ENCODE results near the gene SCARF2.
A peak's percentile ranks its signal among the peaks of the same experiment; 100 is the strongest.

SCARF2 gene

GRCh38 chr22:20408891-20409290, 28.7 kb downstream of the SCARF2 start:
- no peak for DNase-seq

GRCh38 chr22:20407829-20408228, 29.8 kb downstream of the SCARF2 start:
- no peak for DNase-seq

GRCh38 chr22:20406686-20407408, 30.8 kb downstream of the SCARF2 start:
- no peak for DNase-seq

- no peak for DNase-seq
Measured at GRCh38 chr22:20405931-20406685, 31.5 kb downstream of the SCARF2 start.

GRCh38 chr22:20405291-20405930, 32.2 kb downstream of the SCARF2 start:
- no peak for DNase-seq

- DNase-seq: no peak
Measured at GRCh38 chr22:20404881-20405280, 32.7 kb downstream of the SCARF2 start.

- no peak for DNase-seq
Measured at GRCh38 chr22:20403779-20404140, 33.9 kb downstream of the SCARF2 start.

GRCh38 chr22:20402960-20403778, 34.5 kb downstream of the SCARF2 start:
- DNase-seq: no peak

- DNase-seq: no peak
Measured at GRCh38 chr22:20401376-20402014, 36.1 kb downstream of the SCARF2 start.

GRCh38 chr22:20400606-20401375, 36.8 kb downstream of the SCARF2 start:
- DNase-seq: no peak

GRCh38 chr22:20399866-20400605, 37.6 kb downstream of the SCARF2 start:
- DNase-seq: no peak

- no peak for DNase-seq
Measured at GRCh38 chr22:20398420-20398819, 39.2 kb downstream of the SCARF2 start.

- no peak for DNase-seq
Measured at GRCh38 chr22:20397498-20397897, 40.1 kb downstream of the SCARF2 start.

GRCh38 chr22:20396639-20397038, 41.0 kb downstream of the SCARF2 start:
- no peak for DNase-seq

- DNase-seq: no peak
Measured at GRCh38 chr22:20395907-20396287, 41.7 kb downstream of the SCARF2 start.

GRCh38 chr22:20395181-20395906, 42.3 kb downstream of the SCARF2 start:
- DNase-seq: no peak

GRCh38 chr22:20393705-20394476, 43.7 kb downstream of the SCARF2 start, which contains the start of gene ZNF74:
ZNF74 (plus strand) TSS chr22:20394151; CDS start chr22:20394629, 478 bp downstream.
- DNase-seq: peak; percentile 87

GRCh38 chr22:20392983-20393704, 44.5 kb downstream of the SCARF2 start:
- DNase-seq: no peak

All from CD4-positive, alpha-beta T cell treated with Interleukin-10 for 1 hour (primary cell).